ENCODE data around the gene NET1. TPM values are rescaled to one million over a fixed set of nuclear protein-coding genes. Genes with fewer than 3 reads are reported as not detected.

Gene NET1
- polyA plus RNA-seq, 1 experiment, result 62.5 TPM

GRCh38 chr10:5480162-5480941, 68.0 kb downstream of the NET1 start:
- POLR2A ChIA-PET, result no interaction called here
- CTCF ChIA-PET, result no interaction called here
- DNase-seq (ENCODE audit: low read depth), result no peak
- H3K27me3 ChIP-seq (ENCODE audit: control insufficient read depth, insufficient read depth, low read length), result no peaks in the 10 kb centered on the region; the same call in 1 of the 2 replicates
- TF ChIP-seq CTCF (IDR thresholded peaks at IDR 0.05; ENCODE audit: insufficient read depth, low read depth, low read length), result no peak
- H3K4me3 ChIP-seq (ENCODE audit: low read depth, low read length), result no peak overlapping the region
- no peaks in the 10 kb centered on the region for H3K36me3 ChIP-seq (ENCODE audit: control insufficient read depth, insufficient read depth, low read length)

GRCh38 chr10:5481121-5481520, 68.8 kb downstream of the NET1 start:
- POLR2A ChIA-PET, result no interaction called here
- Histone ChIP-seq H3K36me3 (ENCODE audit: control insufficient read depth, insufficient read depth, low read length) (no peaks in the 10 kb centered on the region), H3K27me3 (ENCODE audit: control insufficient read depth, insufficient read depth, low read length) (no peaks in the 10 kb centered on the region; the same call in 1 of the 2 replicates), H3K4me3 (ENCODE audit: low read depth, low read length) (no peak overlapping the region)
- TF ChIP-seq CTCF (IDR thresholded peaks at IDR 0.05; ENCODE audit: insufficient read depth, low read depth, low read length), result no peak
- DNase-seq (ENCODE audit: low read depth), result no peak
- CTCF ChIA-PET, result no interaction called here

- H3K4me3 ChIP-seq (ENCODE audit: low read depth, low read length), result no peak overlapping the region
- no peak for TF ChIP-seq CTCF (IDR thresholded peaks at IDR 0.05; ENCODE audit: insufficient read depth, low read depth, low read length)
- H3K36me3 ChIP-seq (ENCODE audit: control insufficient read depth, insufficient read depth, low read length), result no peaks in the 10 kb centered on the region
- POLR2A ChIA-PET, result no interaction called here
- CTCF ChIA-PET, result no interaction called here
- H3K27me3 ChIP-seq (ENCODE audit: control insufficient read depth, insufficient read depth, low read length), result no peaks in the 10 kb centered on the region; the same call in 1 of the 2 replicates
- no peak for DNase-seq (ENCODE audit: low read depth)
Observed at GRCh38 chr10:5482016-5482415, 69.7 kb downstream of the NET1 start.

GRCh38 chr10:5484205-5484604, 71.8 kb downstream of the NET1 start:
- Histone ChIP-seq H3K36me3 (ENCODE audit: control insufficient read depth, insufficient read depth, low read length) (no peaks in the 10 kb centered on the region), H3K4me3 (ENCODE audit: low read depth, low read length) (no peak overlapping the region), H3K27me3 (ENCODE audit: control insufficient read depth, insufficient read depth, low read length) (no peaks in the 10 kb centered on the region; the same call in 1 of the 2 replicates)
- no peak for DNase-seq (ENCODE audit: low read depth)
- POLR2A ChIA-PET, result no interaction called here
- TF ChIP-seq CTCF (IDR thresholded peaks at IDR 0.05; ENCODE audit: insufficient read depth, low read depth, low read length), result no peak
- CTCF ChIA-PET, result interaction anchor here (1.1 kb wide), 1 partner anchor 19 kb away, joined by 4 read pairs; no protein-coding TSS in a partner anchor

GRCh38 chr10:5485290-5485689, 72.9 kb downstream of the NET1 start:
- POLR2A ChIA-PET, result no interaction called here
- no peak for DNase-seq (ENCODE audit: low read depth)
- no peak for TF ChIP-seq CTCF (IDR thresholded peaks at IDR 0.05; ENCODE audit: insufficient read depth, low read depth, low read length)
- Histone ChIP-seq H3K36me3 (ENCODE audit: control insufficient read depth, insufficient read depth, low read length) (no peaks in the 10 kb centered on the region), H3K4me3 (ENCODE audit: low read depth, low read length) (no peak overlapping the region), H3K27me3 (ENCODE audit: control insufficient read depth, insufficient read depth, low read length) (no peaks in the 10 kb centered on the region; the same call in 1 of the 2 replicates)
- CTCF ChIA-PET, result interaction anchor here (0.5 to 1.4 kb wide), 3 partner anchors 40 to 1676 kb away, joined by 3 read pairs; no protein-coding TSS in a partner anchor
